A549 treated with dexamethasone at 1 μM for 4 hours (cell line): ENCODE measurements around the gene JAML. TPM values are rescaled to one million over a fixed set of nuclear protein-coding genes. Genes with fewer than 3 reads are reported as not detected.

Source experiments
- total RNA-seq: library from RNA; stranded (reverse); fragments of 200-300 nt; extraction: Qiagen RNA extraction; gene quantifications from 5 replicates; pipeline ENCODE4 v1.2.3, GENCODE V29; 2022

The JAML gene
- total RNA-seq, result not detected in 5 replicates

DNA sequence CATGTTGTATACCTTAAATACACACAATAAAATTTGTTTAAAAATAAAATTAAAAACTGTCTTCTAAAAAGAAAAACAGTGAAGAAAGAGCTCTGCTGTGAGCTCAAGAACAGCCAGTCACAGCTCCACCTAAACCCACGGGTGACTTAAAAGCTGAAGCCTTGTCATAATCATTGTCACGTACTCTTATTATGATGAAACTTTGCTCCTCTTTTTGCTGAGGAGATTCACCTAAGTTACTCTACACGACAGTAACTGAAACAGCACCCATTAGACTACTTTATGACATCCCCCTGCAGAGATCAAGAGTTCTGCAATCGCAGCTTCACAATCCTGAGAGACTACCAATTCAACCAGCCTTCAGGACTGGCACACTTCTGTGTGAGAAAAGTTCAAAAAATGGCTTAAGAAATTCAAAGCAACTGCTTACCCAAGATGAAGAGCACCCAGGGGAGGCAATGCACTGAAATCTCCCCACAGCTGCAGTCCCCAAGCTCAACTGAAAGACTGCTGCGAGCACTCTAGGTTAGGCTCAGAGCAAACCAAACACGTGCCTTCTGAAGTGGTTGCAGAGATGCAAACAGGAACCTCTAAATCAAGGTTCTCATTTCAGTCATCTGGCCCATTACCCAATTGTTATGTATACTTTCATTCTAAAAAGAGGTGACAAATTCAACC is at the start of gene JAML:
Gene JAML, minus strand, starts transcription at position 501 of the 678 bp plus-strand sequence. CDS start 10,145 bp downstream, outside the sequence.

DNA sequence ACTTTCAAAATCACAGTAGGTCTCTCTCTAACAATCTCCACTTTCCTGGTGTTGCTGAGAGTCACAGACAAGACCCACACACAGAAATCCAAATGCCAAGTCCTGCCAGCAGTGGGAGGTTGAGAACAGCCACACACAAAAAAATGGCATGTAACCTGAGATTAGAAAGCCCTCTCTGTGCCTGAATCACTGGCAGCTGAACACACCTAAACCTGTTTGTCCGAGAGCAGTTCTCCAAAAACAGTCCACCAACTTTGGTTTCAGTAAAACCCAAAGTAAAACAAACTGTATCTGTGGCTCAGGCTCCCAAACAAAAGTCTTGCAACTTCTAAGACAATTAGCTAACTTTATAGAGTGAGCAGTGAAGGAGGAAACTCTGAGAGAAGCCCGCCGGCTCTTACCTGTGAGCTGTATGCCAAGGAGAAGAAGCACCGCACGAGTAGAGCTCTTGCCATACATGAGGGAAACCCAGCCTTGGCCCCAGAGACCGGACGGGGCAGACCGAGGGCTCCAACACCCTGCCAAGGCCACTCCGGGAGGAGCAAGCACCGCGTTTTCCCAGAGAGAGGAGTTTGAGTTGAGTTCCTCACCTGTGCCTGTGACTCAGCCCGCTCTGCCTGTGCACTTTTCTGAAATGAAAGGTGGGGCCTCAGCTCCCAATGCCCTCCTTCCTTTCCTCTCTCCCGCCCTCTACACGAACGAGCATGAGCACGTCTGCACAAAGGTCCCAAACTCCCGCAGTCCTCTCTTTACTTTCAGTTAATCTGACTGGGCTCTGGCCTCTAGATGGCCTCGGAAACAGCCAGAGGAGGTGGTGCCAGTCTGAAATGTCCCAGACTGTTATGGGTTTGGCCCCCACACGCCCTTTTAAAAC is 39.1 kb upstream of the JAML start, which contains the start of gene MPZL2:
Gene MPZL2, minus strand, starts transcription at position 603 of the 874 bp plus-strand sequence. Its CDS starts 144 bp downstream, at position 459.

DNA sequence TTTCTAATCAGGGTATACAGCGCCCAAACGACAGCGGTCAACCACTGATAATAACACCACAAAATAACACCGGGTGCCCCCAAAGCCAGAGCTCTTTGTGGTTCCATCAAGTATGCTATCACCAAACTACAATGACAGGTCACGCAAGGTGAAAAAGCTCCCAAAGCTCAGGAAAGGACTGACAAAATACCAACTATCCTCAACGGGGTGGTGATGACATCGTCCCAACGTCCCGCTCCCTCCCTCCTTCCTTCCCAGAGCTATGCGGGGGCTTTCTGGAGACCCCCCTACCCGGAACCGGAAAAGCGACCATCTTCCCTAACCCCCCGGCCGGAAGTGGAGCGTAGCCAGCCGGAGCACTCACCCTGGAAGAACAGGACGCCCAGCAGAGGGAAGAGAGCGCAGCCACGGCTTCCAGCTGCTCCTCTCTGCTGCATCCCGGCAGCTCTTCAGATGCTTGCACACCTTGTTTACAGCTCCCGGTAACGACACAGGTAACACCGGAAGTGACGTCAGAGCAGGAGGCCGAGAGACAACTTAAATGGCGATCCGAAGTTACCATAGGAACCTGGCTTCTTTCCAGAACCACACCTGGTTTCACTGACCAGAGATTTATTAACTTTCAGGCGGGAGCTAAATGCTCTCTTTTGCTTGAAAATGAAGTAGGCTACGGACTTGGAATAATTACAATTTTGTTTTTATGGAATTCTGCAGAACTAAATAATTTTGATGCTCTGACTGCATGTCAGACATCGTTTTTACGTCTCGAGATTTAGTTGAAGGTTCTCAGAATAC is 27.2 kb upstream of the JAML start, which contains the start of gene MPZL3:
Gene MPZL3, minus strand, starts transcription at position 508 of the 795 bp plus-strand sequence. Its CDS starts 71 bp downstream, at position 437.

GRCh38 chr11:118175993-118176777 is 48.6 kb downstream of the JAML start, which contains the start of gene SCN2B:
TSS of gene SCN2B (minus strand) at chr11:118176639. CDS start at chr11:118176431, 208 bp downstream.

GRCh38 chr11:118152552-118153471 is 72.0 kb downstream of the JAML start, which contains the start of gene SCN4B:
TSS of gene SCN4B (minus strand) at chr11:118152823. CDS start at chr11:118152673, 150 bp downstream.

Other genes with a start within 250 kb of the JAML start
- 0.03 to 0.14 TPM (median 0.11 TPM) in 4 of 5 replicates, not detected in the other for gene IL10RA, start 238.6 kb downstream of the JAML start, total RNA-seq
- 0.07 TPM in 1 of 5 replicates, not detected in the others for gene TMPRSS4, start 147.9 kb downstream of the JAML start, total RNA-seq
- gene SMIM35, start 138.0 kb downstream of the JAML start, total RNA-seq, result not detected in 5 replicates
- gene SCN4B, start 72.2 kb downstream of the JAML start, total RNA-seq, result 0.02 to 0.08 TPM (median 0.05 TPM) in 4 of 5 replicates, not detected in the other
- gene SCN2B, start 48.4 kb downstream of the JAML start, total RNA-seq, result not detected in 5 replicates
- 0.28 to 0.52 TPM (median 0.45 TPM) in 5 replicates for gene MPZL3, start 27.4 kb upstream of the JAML start, total RNA-seq
- 0.06 TPM in 1 of 5 replicates, not detected in the others for gene MPZL2, start 39.3 kb upstream of the JAML start, total RNA-seq
- not detected in 5 replicates for gene CD3E, start 79.7 kb upstream of the JAML start, total RNA-seq
- not detected in 5 replicates for gene CD3D, start 117.7 kb upstream of the JAML start, total RNA-seq
- not detected in 5 replicates for gene CD3G, start 119.3 kb upstream of the JAML start, total RNA-seq
- 9.3 to 13.2 TPM (median 11.6 TPM) in 5 replicates for gene UBE4A, start 134.6 kb upstream of the JAML start, total RNA-seq
- 162 to 203 TPM (median 174 TPM) in 5 replicates for gene ATP5MG, start 176.6 kb upstream of the JAML start, total RNA-seq
- gene KMT2A, start 211.5 kb upstream of the JAML start, total RNA-seq, result 10.4 to 14.0 TPM (median 12.9 TPM) in 5 replicates